GM12801 (cell line): Measurements from ENCODE around the gene GMIP.

Experiments used
- CTCF ChIP-seq: IDR thresholded peaks from one replicate; pipeline ENCODE4 v1.5.1; 2011; ENCODE audit warnings: control low read depth; ENCODE audit not compliant: insufficient read length; ENCODE audit errors: extremely low read depth

GMIP gene

GRCh38 chr19:19579533-19580361, 63.7 kb downstream of the GMIP start:
- no peak for TF ChIP-seq CTCF
